C4-2B (cell line): ENCODE measurements around the gene ACVR1B.

Experiments used
- CTCF ChIP-seq: fragments of 450-650 bp; conservative IDR thresholded peaks from 2 replicates; pipeline ENCODE4 v1.5.1; 2017; ENCODE audit warnings: mild to moderate bottlenecking
- ZFX ChIP-seq: fragments of 450-650 bp; IDR thresholded peaks from 2 replicates; pipeline ENCODE4 v1.6.1; 2017

DNA sequence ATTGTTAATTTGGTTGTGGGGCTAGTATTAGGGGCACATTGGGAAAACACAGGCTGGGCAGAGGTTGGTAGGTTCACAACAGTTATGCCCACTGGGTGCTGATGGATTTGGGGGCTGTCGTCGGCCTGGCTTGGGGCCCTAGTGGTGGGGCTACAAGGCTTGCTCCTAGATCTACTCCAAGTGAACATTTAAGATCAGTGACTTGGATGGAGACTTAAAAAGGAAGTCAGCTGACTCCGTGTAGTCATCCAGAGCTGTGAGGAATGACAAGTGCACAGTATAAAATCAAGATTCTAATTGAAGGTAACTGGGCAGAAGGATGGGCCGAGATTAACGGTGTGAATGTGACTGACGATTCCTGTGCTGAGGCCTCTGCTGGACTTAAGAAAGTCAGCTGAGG is 86.9 kb downstream of the ACVR1B start:
- TF ChIP-seq CTCF (no peak), ZFX (no peak)
